Skeletal muscle tissue (tissue), 4 donors: ENCODE data around the gene HAND2. TPM values are rescaled to one million over a fixed set of nuclear protein-coding genes. Genes with fewer than 3 reads are reported as not detected.

ENCODE experiments used
- H3K27ac ChIP-seq: one replicate; pipeline ENCODE4 v1.7.0; 2013; ENCODE audit warnings: mild to moderate bottlenecking, low read depth, low read length, inconsistent platforms
- H3K27me3 ChIP-seq, 3 donors: one replicate each; pipeline ENCODE4 v1.7.0; 2013; ENCODE audit warnings: low read length in 3 of 3; ENCODE audit not compliant: control insufficient read depth in 3 of 3, insufficient read depth in 3 of 3
- H3K36me3 ChIP-seq, 3 donors: one replicate each; pipeline ENCODE4 v1.7.0; 2013; ENCODE audit warnings: low read length in 3 of 3; ENCODE audit not compliant: control insufficient read depth in 3 of 3, insufficient read depth in 3 of 3
- H3K4me1 ChIP-seq, 3 donors: one replicate each; pipeline ENCODE4 v1.7.0; 2013; ENCODE audit warnings: low read length in 3 of 3, mild to moderate bottlenecking in 3 of 3; ENCODE audit not compliant: control insufficient read depth in 3 of 3, insufficient read depth in 3 of 3
- H3K4me3 ChIP-seq, 3 donors: one replicate each; pipeline ENCODE4 v1.7.0; 2013; ENCODE audit warnings: low read length in 3 of 3
- H3K9ac ChIP-seq, 3 donors: one replicate each; pipeline ENCODE4 v1.7.0; 2013; ENCODE audit warnings: low read length in 3 of 3, mild to moderate bottlenecking in 3 of 3, moderate library complexity in 2 of 3, low read depth in 1 of 3
- H3K9me3 ChIP-seq, 3 donors: one replicate each; pipeline ENCODE4 v1.7.0; 2013; ENCODE audit warnings: low read length in 3 of 3; ENCODE audit not compliant: control insufficient read depth in 3 of 3
- total RNA-seq: library from RNA; depleted of rRNA; stranded (reverse); fragments of >200 nt; gene quantifications from one replicate; pipeline ENCODE4 v1.2.3, GENCODE V29; 2014
- donor health status: Osteomylitis.

The HAND2 gene
- total RNA-seq, 1 donor from 2014 or later: 1.0 TPM

DNA sequence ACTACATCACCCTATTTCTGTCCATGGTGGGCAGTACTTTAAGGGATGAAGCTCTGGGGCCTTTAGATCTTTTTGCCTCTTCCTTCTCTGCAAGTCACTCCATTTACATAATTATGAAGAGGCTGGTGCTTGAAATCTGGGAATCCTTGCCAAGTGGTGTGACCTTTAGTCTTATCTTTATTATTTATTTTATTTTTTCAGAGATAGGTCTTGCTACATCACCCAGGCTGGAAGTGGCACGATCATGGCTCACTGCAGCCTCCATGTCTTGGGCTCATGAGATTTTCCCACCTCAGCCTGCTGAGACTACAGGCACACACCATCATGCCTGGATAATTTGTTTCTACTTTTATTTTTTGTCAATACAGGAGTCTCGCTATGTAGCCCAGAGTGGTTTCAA is 34.4 kb upstream of the HAND2 start:
- Histone ChIP-seq H3K27me3 (peaks cover 0 to 3% (median 0%) of the 10 kb centered on the region in 3 donors), H3K9ac (no peak overlapping the region), H3K27ac (no peak overlapping the region), H3K36me3 (no peaks in the 10 kb centered on the region), H3K4me1 (no peaks in the 10 kb centered on the region), H3K9me3 (no peaks in the 10 kb centered on the region), H3K4me3 (no peak overlapping the region)

DNA sequence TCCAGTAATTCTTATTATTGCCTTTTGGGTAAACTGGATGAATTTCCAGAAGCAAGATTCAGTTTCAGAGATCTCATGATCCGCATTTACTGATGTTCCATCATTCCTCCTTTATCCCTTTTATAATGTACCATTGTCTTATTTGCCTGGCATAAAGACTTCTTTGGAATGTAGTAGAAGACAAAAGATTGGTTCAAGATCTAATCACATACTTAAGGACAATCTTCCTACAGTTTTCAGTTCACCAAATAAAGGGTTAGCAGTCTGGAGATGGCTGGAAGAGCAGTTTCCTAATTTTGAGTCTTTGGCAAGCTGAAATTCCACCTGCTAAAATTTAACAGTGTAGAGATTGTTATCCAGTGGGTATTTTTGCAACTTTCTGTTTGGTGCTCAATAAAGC is 30.9 kb upstream of the HAND2 start:
- Histone ChIP-seq H3K4me1 (no peaks in the 10 kb centered on the region), H3K4me3 (no peak overlapping the region), H3K36me3 (no peaks in the 10 kb centered on the region)

DNA sequence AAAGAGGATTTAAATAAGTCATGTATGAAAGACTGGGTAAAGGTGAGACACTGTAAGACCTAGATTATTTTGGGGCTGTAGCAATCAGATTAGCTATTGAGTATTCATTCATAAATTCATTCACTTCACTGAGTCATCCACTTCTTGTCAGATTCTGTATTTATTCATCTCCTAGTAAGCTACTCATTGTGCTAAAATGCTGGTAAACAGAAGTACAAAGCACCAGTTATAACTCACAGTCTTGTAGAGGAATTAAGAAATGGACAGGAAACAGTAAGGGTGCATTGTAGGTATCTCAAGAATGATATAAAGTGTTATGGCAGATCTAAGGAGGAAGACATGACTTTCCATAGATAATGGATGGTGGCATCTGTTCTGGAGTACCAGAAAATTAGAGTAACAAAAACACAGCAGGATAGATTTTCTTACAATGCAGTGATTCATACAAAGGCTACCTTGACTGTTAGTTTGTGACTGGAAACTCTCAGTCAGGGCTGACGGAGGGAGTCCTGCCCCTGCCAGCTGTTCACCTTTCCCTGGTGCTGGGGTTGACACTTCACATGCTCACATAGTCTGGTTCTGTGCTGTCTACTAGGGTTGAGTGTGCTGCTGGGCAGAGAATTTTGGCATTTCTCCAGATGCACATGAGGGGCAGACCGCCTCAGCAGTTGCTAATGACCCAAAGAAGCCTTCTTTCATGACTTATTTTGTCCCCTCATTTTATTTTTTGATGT is 26.5 kb upstream of the HAND2 start:
- Histone ChIP-seq H3K27ac (no peak overlapping the region), H3K9me3 (no peaks in the 10 kb centered on the region), H3K36me3 (no peaks in the 10 kb centered on the region), H3K4me1 (no peaks in the 10 kb centered on the region), H3K4me3 (no peak overlapping the region), H3K27me3 (peaks cover 0 to 3% (median 3%) of the 10 kb centered on the region in 3 donors), H3K9ac (no peak overlapping the region)

More for the DNA sequence above, 30.9 kb upstream of the HAND2 start:
- H3K27me3 ChIP-seq: no peaks in the 10 kb centered on the region
- H3K9me3 ChIP-seq: no peaks in the 10 kb centered on the region
- no peak overlapping the region for H3K27ac ChIP-seq
- no peak overlapping the region for H3K9ac ChIP-seq

DNA sequence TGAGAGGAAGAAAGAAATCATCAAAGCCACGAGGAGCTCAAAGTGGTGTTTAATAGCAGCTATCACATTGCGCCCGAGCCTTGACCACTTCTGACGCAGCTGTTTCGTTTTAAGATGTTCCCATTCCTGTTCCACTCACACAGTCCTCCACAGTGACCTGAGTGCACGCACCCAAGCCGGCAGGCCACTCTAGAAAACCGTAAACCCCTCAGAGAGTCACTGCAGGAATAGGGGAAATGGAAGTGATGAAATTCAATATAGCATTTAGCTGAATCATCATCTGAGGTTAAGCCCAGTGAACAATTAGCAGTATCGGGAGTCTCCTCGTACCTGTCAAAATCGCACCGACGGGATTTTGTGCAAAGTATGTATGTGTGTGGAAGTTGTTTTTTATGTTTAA is 17.9 kb upstream of the HAND2 start:
- peaks cover 8 to 36% (median 17%) of the 10 kb centered on the region in 3 donors for H3K27me3 ChIP-seq
- no peaks in the 10 kb centered on the region for H3K36me3 ChIP-seq
- no peaks in the 10 kb centered on the region for H3K4me1 ChIP-seq
- no peak overlapping the region for H3K9ac ChIP-seq
- no peak overlapping the region for H3K27ac ChIP-seq
- H3K4me3 ChIP-seq: no peak overlapping the region
- no peaks in the 10 kb centered on the region for H3K9me3 ChIP-seq

DNA sequence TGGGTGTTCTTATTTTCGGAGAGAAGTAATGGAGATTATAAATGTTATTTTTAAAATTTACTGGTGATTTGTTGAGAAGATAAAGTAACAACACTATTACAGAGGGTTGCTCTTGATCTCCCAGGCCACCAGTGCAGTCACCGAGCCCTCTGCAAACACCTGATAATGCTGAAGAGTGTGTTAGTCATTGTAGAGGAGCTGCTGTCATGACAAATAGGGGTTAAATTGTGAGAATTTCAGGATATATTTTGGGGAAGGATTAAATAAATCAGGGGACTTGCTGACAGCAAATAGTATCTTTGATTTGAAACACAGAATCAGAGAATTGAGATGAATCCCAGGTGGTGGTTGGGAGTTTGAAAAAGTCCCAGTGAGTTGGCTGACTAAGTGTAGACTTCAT is 16.7 kb upstream of the HAND2 start:
- Histone ChIP-seq H3K4me3 (no peak overlapping the region), H3K9me3 (no peaks in the 10 kb centered on the region), H3K27me3 (peaks cover 11 to 39% (median 17%) of the 10 kb centered on the region in 3 donors), H3K4me1 (no peaks in the 10 kb centered on the region), H3K27ac (no peak overlapping the region), H3K9ac (no peak overlapping the region), H3K36me3 (no peaks in the 10 kb centered on the region)

DNA sequence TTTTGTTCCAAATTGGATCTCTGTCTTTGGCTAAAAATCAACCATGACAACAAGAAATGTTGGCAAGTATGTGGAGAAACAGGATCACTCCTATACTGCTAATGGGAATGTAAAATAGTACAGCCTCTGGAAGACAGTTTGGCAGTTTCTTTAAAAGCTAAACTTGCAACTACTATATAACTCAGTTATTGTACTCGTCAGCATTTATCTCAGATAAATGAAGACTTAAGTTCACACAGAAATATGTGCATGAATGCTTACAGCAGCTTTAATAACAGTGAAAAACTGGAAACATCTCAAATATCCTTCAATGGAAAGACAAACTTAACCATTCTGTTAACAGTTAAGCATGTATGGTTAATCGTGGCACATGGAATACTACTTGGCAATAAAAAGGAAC is 15.4 kb upstream of the HAND2 start:
- no peak overlapping the region for H3K9ac ChIP-seq
- no peak overlapping the region for H3K27ac ChIP-seq
- H3K36me3 ChIP-seq: no peaks in the 10 kb centered on the region
- no peaks in the 10 kb centered on the region for H3K9me3 ChIP-seq
- no peaks in the 10 kb centered on the region for H3K4me1 ChIP-seq
- H3K27me3 ChIP-seq: peaks cover 11 to 42% (median 20%) of the 10 kb centered on the region in 3 donors
- H3K4me3 ChIP-seq: no peak overlapping the region

DNA sequence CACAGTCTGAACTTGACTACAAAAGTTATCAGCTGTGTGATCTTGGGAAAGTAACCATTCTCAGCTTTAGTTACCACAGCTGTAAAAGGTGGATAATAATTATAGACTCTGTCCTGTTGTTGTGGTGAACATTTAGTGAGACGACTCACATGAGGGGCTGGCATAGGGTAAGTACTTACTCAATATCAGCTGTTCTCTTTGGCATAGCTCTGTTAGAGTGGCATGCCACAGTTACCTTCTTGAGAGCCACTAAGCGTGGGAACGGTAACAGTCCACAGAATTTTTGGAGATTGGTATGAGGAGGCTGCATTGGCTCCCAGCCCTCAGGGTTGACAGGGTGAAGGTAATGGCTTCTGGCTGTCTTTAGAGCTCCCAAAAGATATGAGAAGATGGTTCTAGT is 13.2 kb upstream of the HAND2 start:
- H3K9me3 ChIP-seq: no peaks in the 10 kb centered on the region
- H3K27ac ChIP-seq: no peak overlapping the region
- peaks cover 26 to 54% (median 31%) of the 10 kb centered on the region in 3 donors for H3K27me3 ChIP-seq

DNA sequence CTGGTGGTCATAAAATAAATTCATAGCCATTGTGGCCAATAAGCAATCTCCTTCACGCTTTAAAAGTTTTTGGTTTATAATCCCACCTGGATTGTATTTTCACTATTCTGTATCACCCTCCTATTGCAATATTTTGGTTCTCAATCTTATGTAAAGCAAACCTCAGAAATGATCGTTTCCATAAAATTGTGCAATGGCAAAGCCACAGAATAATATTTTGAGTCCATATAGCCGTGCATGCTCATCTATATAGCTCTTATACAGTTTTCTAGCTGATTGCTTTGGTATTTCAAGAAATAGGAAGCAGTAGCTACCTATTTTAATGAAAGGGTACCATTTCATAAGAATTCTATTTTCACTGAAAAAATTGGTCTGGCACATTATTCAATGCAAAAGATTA is 10.0 kb upstream of the HAND2 start:
- Histone ChIP-seq H3K4me3 (no peak overlapping the region), H3K27ac (no peak overlapping the region), H3K4me1 (peaks cover 11 to 14% (median 14%) of the 10 kb centered on the region in 3 donors)

More for the DNA sequence above, 13.2 kb upstream of the HAND2 start:
- Histone ChIP-seq H3K4me1 (peaks cover 6 to 9% (median 9%) of the 10 kb centered on the region in 3 donors), H3K36me3 (no peaks in the 10 kb centered on the region), H3K9ac (no peak overlapping the region), H3K4me3 (no peak overlapping the region)

DNA sequence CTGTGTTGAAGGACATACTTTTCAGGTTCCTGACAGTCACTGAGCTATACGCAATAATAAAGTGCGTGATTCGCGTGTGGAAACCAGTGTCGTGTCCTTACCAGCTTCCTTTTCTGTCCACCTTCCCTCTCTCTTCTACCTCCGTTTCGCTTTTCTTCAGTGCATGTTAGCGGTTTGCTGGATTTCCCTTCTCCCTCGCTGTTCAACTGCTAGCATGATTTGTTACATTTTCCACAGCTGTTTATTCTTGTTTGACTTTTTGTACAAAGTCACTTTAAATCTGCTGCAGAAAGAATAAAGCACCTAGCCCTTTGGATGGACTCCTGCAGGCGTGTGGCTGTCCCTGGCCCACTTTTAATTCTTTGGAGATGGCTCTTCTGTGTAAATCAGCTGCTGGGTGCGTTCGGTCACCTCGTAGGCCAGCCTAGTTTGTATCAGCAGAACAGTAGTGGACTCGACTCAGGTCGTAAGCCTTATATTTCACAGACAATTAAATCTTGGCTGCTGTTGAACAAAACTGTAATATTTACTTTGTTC is 8.9 kb upstream of the HAND2 start:
- Histone ChIP-seq H3K27ac (no peak overlapping the region), H3K27me3 (peaks cover 62 to 72% (median 63%) of the 10 kb centered on the region in 3 donors), H3K4me1 (peaks cover 11 to 14% (median 14%) of the 10 kb centered on the region in 3 donors), H3K9me3 (no peaks in the 10 kb centered on the region), H3K9ac (peak overlapping the region in 1 of 3 donors; percentile 51), H3K36me3 (no peaks in the 10 kb centered on the region), H3K4me3 (peak overlapping the region; percentile 57 to 76 (median 64))

More for the DNA sequence above, 10.0 kb upstream of the HAND2 start:
- H3K9me3 ChIP-seq: no peaks in the 10 kb centered on the region
- no peak overlapping the region for H3K9ac ChIP-seq
- no peaks in the 10 kb centered on the region for H3K36me3 ChIP-seq
- H3K27me3 ChIP-seq: peaks cover 58 to 68% (median 58%) of the 10 kb centered on the region in 3 donors

DNA sequence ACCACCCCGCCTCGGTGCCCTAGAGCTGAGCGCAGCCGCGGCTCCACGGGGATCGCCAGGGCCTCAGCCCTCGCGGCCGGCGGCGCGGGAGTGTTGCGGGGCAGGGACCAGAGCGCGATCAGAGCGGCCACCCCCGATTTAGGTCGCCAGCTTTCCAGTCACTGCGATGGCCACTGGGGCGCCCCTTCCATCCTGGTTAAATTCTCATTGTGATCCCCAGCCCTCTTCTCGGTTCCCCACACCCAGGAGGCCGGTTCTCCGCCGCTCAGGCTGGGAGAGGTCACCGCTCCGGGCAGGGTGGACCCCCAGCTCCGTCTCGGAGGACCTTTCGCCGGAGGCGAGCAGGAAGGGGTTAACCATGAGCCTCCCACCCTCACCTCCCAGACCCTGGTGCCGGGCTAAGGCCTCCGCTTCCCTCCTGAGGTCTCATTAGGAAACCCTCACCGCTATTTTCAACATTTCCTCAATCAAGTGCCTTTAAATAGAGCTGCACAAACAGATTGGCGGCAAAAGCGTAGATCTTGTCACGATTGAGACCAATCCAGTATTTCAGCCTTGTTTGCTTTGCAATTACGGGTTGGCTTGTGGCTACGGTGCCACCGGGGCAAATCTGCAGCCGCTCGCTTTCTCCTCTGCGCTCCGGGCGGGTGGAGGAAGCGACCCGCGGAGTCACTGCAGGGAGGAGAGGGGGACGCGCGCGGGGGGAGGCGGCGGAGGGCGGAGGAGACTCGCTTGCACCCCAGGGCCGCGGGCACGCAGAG is 8.3 kb upstream of the HAND2 start:
- Histone ChIP-seq H3K36me3 (no peaks in the 10 kb centered on the region), H3K4me1 (peaks cover 11 to 14% (median 14%) of the 10 kb centered on the region in 3 donors), H3K4me3 (peak overlapping the region; percentile 57 to 76 (median 64)), H3K27me3 (peaks cover 60 to 74% (median 68%) of the 10 kb centered on the region in 3 donors), H3K27ac (no peak overlapping the region), H3K9me3 (no peaks in the 10 kb centered on the region), H3K9ac (peak overlapping the region in 1 of 3 donors; percentile 51)
